ENCODE data around the gene NDST1. TPM values are rescaled to one million over a fixed set of nuclear protein-coding genes. Genes with fewer than 3 reads are reported as not detected.

Gene NDST1
- total RNA-seq, 6 experiments from 2014 or later: 38.1 to 97.5 (median 76.0) TPM

DNA sequence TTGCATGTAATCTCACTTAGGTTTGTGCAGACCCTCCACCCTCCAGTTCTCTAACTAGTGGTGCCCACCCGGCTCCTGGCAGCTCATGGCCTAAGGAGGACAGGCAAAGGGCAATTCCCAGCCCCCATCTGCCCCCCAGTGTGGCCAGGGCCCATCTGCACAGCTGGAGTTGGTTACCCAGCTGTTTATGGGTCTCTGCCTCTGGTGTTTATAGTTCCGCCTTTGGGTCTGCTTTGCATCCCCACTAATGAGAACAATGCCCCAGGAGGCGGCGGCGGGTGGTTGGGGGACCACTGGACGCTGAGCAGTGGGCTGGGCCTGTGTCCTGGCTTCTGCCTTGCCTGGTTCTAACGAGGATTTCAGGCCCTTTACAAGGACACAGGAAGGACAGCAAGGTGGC, 62.4 kb downstream of the NDST1 start:
- intact Hi-C loops (cut with DNase I): no loop called here
- Histone ChIP-seq H3K27ac (no peak overlapping the region), H3K36me3 (no peaks in the 10 kb centered on the region), H3K4me3 (no peak overlapping the region), H3K9me3 (no peaks in the 10 kb centered on the region), H3K27me3 (no peaks in the 10 kb centered on the region), H3K4me1 (peaks cover 0 to 5% (median 0%) of the 10 kb centered on the region in 4 donors)
- TF ChIP-seq CTCF (IDR thresholded peaks at IDR 0.05) (no peak), POLR2A (IDR thresholded peaks at IDR 0.05) (no peak)
- no peak for ATAC-seq
- WGBS (ENCODE audit: insufficient coverage, low coverage, low lambda C conversion rate, missing lambda C conversion rate): 87% methylated on average over 6 of the region's 7 CpGs
- no peak for DNase-seq

- ATAC-seq (no peak), DNase-seq (no peak)
- H3K4me3 ChIP-seq: no peak overlapping the region
These were observed 63.9 kb downstream of the NDST1 start for GRCh38 chr5:150571836-150572235.

GRCh38 chr5:150573216-150573615, 65.3 kb downstream of the NDST1 start:
- Histone ChIP-seq H3K4me1 (no peaks in the 10 kb centered on the region), H3K36me3 (no peaks in the 10 kb centered on the region), H3K9me3 (no peaks in the 10 kb centered on the region), H3K27ac (no peak overlapping the region), H3K27me3 (no peaks in the 10 kb centered on the region), H3K4me3 (no peak overlapping the region)
- 82% methylated on average over 5 of the region's 5 CpGs for WGBS (ENCODE audit: insufficient coverage, low coverage, low lambda C conversion rate, missing lambda C conversion rate)
- intact Hi-C loops (cut with DNase I): no loop called here
- ATAC-seq (no peak), DNase-seq (no peak)
- no peak for TF ChIP-seq POLR2A (IDR thresholded peaks at IDR 0.05)
- TF ChIP-seq CTCF (IDR thresholded peaks at IDR 0.05): no peak

More at GRCh38 chr5:150571836-150572235, 63.9 kb downstream of the NDST1 start:
- peaks cover 0 to 5% (median 0%) of the 10 kb centered on the region in 4 donors for H3K4me1 ChIP-seq
- H3K9me3 ChIP-seq: no peaks in the 10 kb centered on the region
- H3K27me3 ChIP-seq: no peaks in the 10 kb centered on the region
- intact Hi-C loops (cut with DNase I): no loop called here
- no peak overlapping the region for H3K27ac ChIP-seq
- no peaks in the 10 kb centered on the region for H3K36me3 ChIP-seq
- TF ChIP-seq CTCF (IDR thresholded peaks at IDR 0.05) (no peak), POLR2A (IDR thresholded peaks at IDR 0.05) (no peak)

- no peaks in the 10 kb centered on the region for H3K4me1 ChIP-seq
These were observed 66.2 kb downstream of the NDST1 start for GRCh38 chr5:150573867-150574817.

More at GRCh38 chr5:150573867-150574817, 66.2 kb downstream of the NDST1 start:
- TF ChIP-seq CTCF (IDR thresholded peaks at IDR 0.05) (no peak), POLR2A (IDR thresholded peaks at IDR 0.05) (no peak)
- Histone ChIP-seq H3K36me3 (no peaks in the 10 kb centered on the region), H3K27me3 (no peaks in the 10 kb centered on the region), H3K9me3 (no peaks in the 10 kb centered on the region), H3K27ac (no peak overlapping the region), H3K4me3 (no peak overlapping the region)
- intact Hi-C loops (cut with DNase I): no loop called here
- DNase-seq: no peak
- peak in 1 of 4 donors; percentile 6 for ATAC-seq
- WGBS (ENCODE audit: insufficient coverage, low coverage, low lambda C conversion rate, missing lambda C conversion rate): 88% methylated on average over 8 of the region's 18 CpGs
